ENCODE results near the gene ZNF74. TPM values are rescaled to one million over a fixed set of nuclear protein-coding genes. Genes with fewer than 3 reads are reported as not detected.
A peak's percentile ranks its signal among the peaks of the same experiment; 100 is the strongest.

Gene ZNF74
- total RNA-seq, 4 donors from 2014 or later = 9.6 to 20.0 (median 15.0) TPM

- WGBS = 59% methylated on average over 26 of the region's 50 CpGs
- Histone ChIP-seq H3K4me1 (peaks cover 29 to 55% (median 45%) of the 10 kb centered on the region in 4 donors), H3K9me3 (no peaks in the 10 kb centered on the region), H3K4me3 (peak overlapping the region; percentile 37 to 50 (median 38)), H3K36me3 (peaks cover 5 to 39% (median 33%) of the 10 kb centered on the region in 4 donors), H3K27me3 (peaks cover 0 to 30% (median 0%) of the 10 kb centered on the region in 4 donors), H3K27ac (replicated peaks in 1 of 4) (no peak overlapping the region)
- intact Hi-C loops (cut with DNase I) = no loop called here
- TF ChIP-seq POLR2AphosphoS5 (IDR thresholded peaks at IDR 0.05) = no peak
- no peak for TF ChIP-seq CTCF (IDR thresholded peaks at IDR 0.05)
- no peak for TF ChIP-seq EP300 (IDR thresholded peaks at IDR 0.05)
- TF ChIP-seq POLR2A (IDR thresholded peaks at IDR 0.05; ENCODE audit: low read depth) = no peak
- DNase-seq (ENCODE audit: extremely low spot score) = no peak
Measured at GRCh38 chr22:20431511-20432192, 37.7 kb downstream of the ZNF74 start.

- Histone ChIP-seq H3K9me3 (no peaks in the 10 kb centered on the region), H3K4me1 (peaks cover 36 to 61% (median 51%) of the 10 kb centered on the region in 4 donors), H3K27ac (replicated peaks in 1 of 4) (no peak overlapping the region), H3K4me3 (no peak overlapping the region), H3K27me3 (peaks cover 0 to 36% (median 0%) of the 10 kb centered on the region in 4 donors), H3K36me3 (peaks cover 5 to 33% (median 29%) of the 10 kb centered on the region in 4 donors)
- DNase-seq (ENCODE audit: extremely low spot score) = no peak
- intact Hi-C loops (cut with DNase I) = no loop called here
- no peak for TF ChIP-seq POLR2AphosphoS5 (IDR thresholded peaks at IDR 0.05)
- no peak for TF ChIP-seq POLR2A (IDR thresholded peaks at IDR 0.05; ENCODE audit: low read depth)
- no peak for TF ChIP-seq EP300 (IDR thresholded peaks at IDR 0.05)
- no peak for TF ChIP-seq CTCF (IDR thresholded peaks at IDR 0.05)
- WGBS = 61% methylated on average over 3 of the region's 3 CpGs
Measured at GRCh38 chr22:20432244-20432686, 38.3 kb downstream of the ZNF74 start.

- H3K4me1 ChIP-seq = peaks cover 36 to 68% (median 58%) of the 10 kb centered on the region in 4 donors
- no peak overlapping the region for H3K27ac ChIP-seq (replicated peaks in 1 of 4)
- H3K27me3 ChIP-seq = peaks cover 0 to 36% (median 0%) of the 10 kb centered on the region in 4 donors
- no peak for DNase-seq (ENCODE audit: extremely low spot score)
- H3K4me3 ChIP-seq = no peak overlapping the region
- no peak for TF ChIP-seq POLR2AphosphoS5 (IDR thresholded peaks at IDR 0.05)
- no peak for TF ChIP-seq EP300 (IDR thresholded peaks at IDR 0.05)
- no peak for TF ChIP-seq POLR2A (IDR thresholded peaks at IDR 0.05; ENCODE audit: low read depth)
- no peak for TF ChIP-seq CTCF (IDR thresholded peaks at IDR 0.05)
- H3K9me3 ChIP-seq = no peaks in the 10 kb centered on the region
- peaks cover 0 to 25% (median 21%) of the 10 kb centered on the region in 4 donors for H3K36me3 ChIP-seq
- intact Hi-C loops (cut with DNase I) = no loop called here
- 92% methylated on average over 11 of the region's 11 CpGs for WGBS
Measured at GRCh38 chr22:20433191-20433590, 39.2 kb downstream of the ZNF74 start.

GRCh38 chr22:20433686-20434241 lies 39.8 kb downstream of the ZNF74 start:
- no peak overlapping the region for H3K4me3 ChIP-seq
- H3K27ac ChIP-seq (replicated peaks in 1 of 4) = no peak overlapping the region
- H3K4me1 ChIP-seq = peaks cover 41 to 74% (median 64%) of the 10 kb centered on the region in 4 donors
- no peak for TF ChIP-seq CTCF (IDR thresholded peaks at IDR 0.05)
- no peak for TF ChIP-seq EP300 (IDR thresholded peaks at IDR 0.05)
- TF ChIP-seq POLR2AphosphoS5 (IDR thresholded peaks at IDR 0.05) = no peak
- no peak for TF ChIP-seq POLR2A (IDR thresholded peaks at IDR 0.05; ENCODE audit: low read depth)
- 90% methylated on average over 3 of the region's 4 CpGs for WGBS
- peaks cover 0 to 19% (median 17%) of the 10 kb centered on the region in 4 donors for H3K36me3 ChIP-seq
- no peaks in the 10 kb centered on the region for H3K9me3 ChIP-seq
- DNase-seq (ENCODE audit: extremely low spot score) = no peak
- H3K27me3 ChIP-seq = peaks cover 0 to 36% (median 0%) of the 10 kb centered on the region in 4 donors
- intact Hi-C loops (cut with DNase I) = no loop called here
